H1 (cell line): ENCODE results near the gene ACER1. TPM values are rescaled to one million over a fixed set of nuclear protein-coding genes. Genes with fewer than 3 reads are reported as not detected.

Experiments
- CTCF ChIA-PET: fragments of 300-600 bp; sonication (Branson Sonifier 250); formaldehyde crosslinking; loops from one replicate; lab custom pipeline; 2021; ENCODE audit not compliant: partially characterized antibody; lab: Charles Lee
- POLR2A ChIA-PET: fragments of 300-600 bp; sonication (Branson Sonifier 250); formaldehyde crosslinking; loops from one replicate; lab custom pipeline; 2021; ENCODE audit warnings: inconsistent platforms; ENCODE audit not compliant: partially characterized antibody; lab: Charles Lee
- DNase-seq, 2 experiments: peaks; one replicate each; pipeline versions ENCODE4 v3.0.0 to v3.0.0-alpha.2; 2010 to 2022; ENCODE audit warnings: low spot score in 2 of 2, low read depth in 1 of 2, mixed read lengths in 1 of 2
- FAIRE-seq: peaks from 2 replicates; lab custom pipeline; 2011; peaks lifted over from hg19 to GRCh38; lab: Jason Lieb, UNC
- H2AFZ ChIP-seq: 2 replicates; pipeline ENCODE4 v1.8.1; 2012; ENCODE audit warnings: low read length, inconsistent platforms
- H2AK5ac ChIP-seq: 2 replicates; pipeline ENCODE4 v1.6.1; 2013; ENCODE audit warnings: low read depth, low read length
- H2BK120ac ChIP-seq: replicated peaks from 2 replicates; pipeline ENCODE3; 2013; ENCODE audit warnings: low read depth, low read length, inconsistent platforms
- H2BK12ac ChIP-seq: 2 replicates; pipeline ENCODE4 v1.6.1; 2013; ENCODE audit warnings: low read depth, low read length
- H2BK15ac ChIP-seq: 2 replicates; pipeline ENCODE4 v1.6.1; 2013; ENCODE audit warnings: low read length
- H2BK20ac ChIP-seq: 2 replicates; pipeline ENCODE4 v1.6.1; 2013; ENCODE audit warnings: low read length
- H2BK5ac ChIP-seq: 2 replicates; pipeline ENCODE4 v1.6.1; 2013; ENCODE audit warnings: low read depth, low read length
- H3K14ac ChIP-seq: 2 replicates; pipeline ENCODE4 v1.6.1; 2013; ENCODE audit warnings: inconsistent platforms; ENCODE audit not compliant: insufficient read length
- H3K18ac ChIP-seq: 2 replicates; pipeline ENCODE4 v1.6.1; 2013; ENCODE audit warnings: low read length; ENCODE audit errors: extremely low read depth
- H3K23ac ChIP-seq: 2 replicates; pipeline ENCODE4 v1.6.1; 2013; ENCODE audit warnings: inconsistent platforms; ENCODE audit not compliant: insufficient read length
- H3K23me2 ChIP-seq: 2 replicates; pipeline ENCODE4 v1.6.1; 2013; ENCODE audit warnings: low read depth, low read length
- H3K27ac ChIP-seq: 2 replicates; pipeline ENCODE4 v1.6.1; 2011; ENCODE audit warnings: low read depth, low read length, inconsistent platforms
- H3K27me3 ChIP-seq, 4 experiments: replicated peaks in 1 of 4; 1 replicate in 1 of 4; 2 replicates in 3 of 4; pipeline versions ENCODE4 v1.6.1 to v1.8.1; 2011 to 2013; ENCODE audit warnings: low read length in 3 of 4, mild to moderate bottlenecking in 3 of 4, inconsistent platforms in 2 of 4, mixed read lengths in 2 of 4, moderate library complexity in 1 of 4; ENCODE audit not compliant: control insufficient read depth in 3 of 4, insufficient read depth in 3 of 4; ENCODE audit errors: extremely low read depth in 1 of 4
- H3K36me3 ChIP-seq, 4 experiments: 2 replicates each; pipeline versions ENCODE4 v1.6.1 to v1.8.1; 2011 to 2013; ENCODE audit warnings: mild to moderate bottlenecking in 4 of 4, low read length in 3 of 4, moderate library complexity in 2 of 4, control low read depth in 1 of 4, inconsistent platforms in 1 of 4; ENCODE audit not compliant: insufficient read depth in 4 of 4, control insufficient read depth in 2 of 4
- H3K4ac ChIP-seq: replicated peaks from 2 replicates; pipeline ENCODE3; 2013; ENCODE audit warnings: low read length, low read depth, mixed read lengths, inconsistent platforms; ENCODE audit not compliant: insufficient read length
- H3K4me1 ChIP-seq, 4 experiments: replicated peaks in 1 of 4; 1 replicate in 1 of 4; 2 replicates in 3 of 4; pipeline versions ENCODE4 v1.6.1 to v1.8.1; 2011 to 2013; ENCODE audit warnings: low read length in 3 of 4, inconsistent platforms in 2 of 4, mixed read lengths in 1 of 4; ENCODE audit not compliant: insufficient read depth in 4 of 4, control insufficient read depth in 3 of 4
- H3K4me2 ChIP-seq, 2 experiments: 2 replicates each; pipeline versions ENCODE4 v1.6.1 to v1.8.1; 2011 to 2013; ENCODE audit warnings: low read depth in 2 of 2, low read length in 2 of 2, control low read depth in 1 of 2, inconsistent platforms in 1 of 2, mild to moderate bottlenecking in 1 of 2; ENCODE audit not compliant: insufficient read depth in 1 of 2
- H3K4me3 ChIP-seq, 4 experiments: fragments of 200-600, 300-600 bp in 1 of 4; sonication (generic), shearing (Covaris generic), sonication (Bioruptor Twin) in 1 of 4; 2 replicates each; pipeline versions ENCODE4 v1.5.1 to v1.8.1; 2011 to 2016; ENCODE audit warnings: low read length in 4 of 4, low read depth in 3 of 4, control low read depth in 2 of 4, inconsistent platforms in 2 of 4, mild to moderate bottlenecking in 2 of 4, mixed read lengths in 1 of 4, moderate library complexity in 1 of 4; ENCODE audit not compliant: insufficient read depth in 2 of 4; ENCODE audit errors: extremely low read depth in 1 of 4
- H3K56ac ChIP-seq: replicated peaks from 2 replicates; pipeline ENCODE3; 2013; ENCODE audit warnings: low read depth, mild to moderate bottlenecking, mixed read lengths, low read length, inconsistent platforms; ENCODE audit not compliant: insufficient read length
- H3K79me1 ChIP-seq: 2 replicates; pipeline ENCODE4 v1.6.1; 2013; ENCODE audit warnings: low read depth, low read length, control low read depth
- H3K79me2 ChIP-seq, 2 experiments: 2 replicates each; pipeline versions ENCODE4 v1.6.1 to v1.8.1; 2012 to 2013; ENCODE audit warnings: low read length in 2 of 2, mild to moderate bottlenecking in 2 of 2, inconsistent platforms in 1 of 2; ENCODE audit not compliant: insufficient read depth in 2 of 2, control insufficient read depth in 1 of 2
- H3K9ac ChIP-seq, 4 experiments: replicated peaks in 1 of 4; 1 replicate in 1 of 4; 2 replicates in 3 of 4; pipeline versions ENCODE4 v1.6.1 to v1.8.1; 2011 to 2013; ENCODE audit warnings: low read depth in 3 of 4, low read length in 3 of 4, control low read depth in 2 of 4, mild to moderate bottlenecking in 2 of 4, moderate library complexity in 2 of 4, inconsistent platforms in 1 of 4; ENCODE audit errors: extremely low read depth in 1 of 4
- H3K9me3 ChIP-seq, 2 experiments: 2 replicates each; pipeline versions ENCODE4 v1.6.1 to v1.8.1; 2012 to 2013; ENCODE audit warnings: mild to moderate bottlenecking in 2 of 2, moderate library complexity in 2 of 2, control low read depth in 1 of 2, inconsistent platforms in 1 of 2, low read depth in 1 of 2, low read length in 1 of 2, mixed read lengths in 1 of 2; ENCODE audit not compliant: insufficient read depth in 2 of 2
- H4K20me1 ChIP-seq, 2 experiments: replicated peaks in 1 of 2; 2 replicates each; pipeline versions ENCODE3 to v1.8.1; 2011 to 2013; ENCODE audit warnings: inconsistent platforms in 2 of 2, low read length in 2 of 2, mild to moderate bottlenecking in 1 of 2; ENCODE audit not compliant: insufficient read depth in 2 of 2, control insufficient read depth in 1 of 2
- H4K5ac ChIP-seq: 2 replicates; pipeline ENCODE4 v1.6.1; 2013; ENCODE audit warnings: low read length, low read depth, mixed read lengths, inconsistent platforms; ENCODE audit not compliant: insufficient read length
- H4K8ac ChIP-seq: 2 replicates; pipeline ENCODE4 v1.8.0; 2013; ENCODE audit warnings: mild to moderate bottlenecking, moderate library complexity, low read length, inconsistent platforms; ENCODE audit not compliant: insufficient read depth; ENCODE audit errors: extremely low read depth
- H4K91ac ChIP-seq: replicated peaks from 2 replicates; pipeline ENCODE3; 2013; ENCODE audit warnings: low read length, mixed read lengths, inconsistent platforms; ENCODE audit not compliant: insufficient read length
- FOSL1 ChIP-seq: IDR thresholded peaks from 2 replicates; pipeline ENCODE4 v1.6.1; 2011; ENCODE audit warnings: mild to moderate bottlenecking, low read depth, low read length, moderate library complexity; ENCODE audit not compliant: insufficient read depth
- KDM5A ChIP-seq: fragments of 200-600 bp; IDR thresholded peaks from 2 replicates; pipeline ENCODE4 v1.7.1; 2012; ENCODE audit warnings: mild to moderate bottlenecking, low read length, inconsistent platforms, mixed read lengths
- RFX5 ChIP-seq: IDR thresholded peaks from 2 replicates; pipeline ENCODE4 v1.6.1; 2011; ENCODE audit warnings: low read depth, low read length, improper control_type of control experiment, borderline replicate concordance
- TCF12 ChIP-seq: IDR thresholded peaks from 2 replicates; pipeline ENCODE4 v1.6.1; 2011; ENCODE audit warnings: low read depth, mild to moderate bottlenecking, low read length
- ZNF274 ChIP-seq: IDR thresholded peaks from 2 replicates; pipeline ENCODE4 v1.7.0; 2012; ENCODE audit warnings: low read length, borderline replicate concordance; ENCODE audit errors: extremely low read depth
- WGBS, 2 experiments: shearing (Covaris generic) in 1 of 2; methylation state at CpG; one replicate each; pipeline versions ENCODE4 v1.1.6 to v1.1.7; 2013 to 2015; ENCODE audit warnings: low lambda C conversion rate in 2 of 2, mixed read lengths in 2 of 2, inconsistent platforms in 1 of 2, low coverage in 1 of 2, missing lambda C conversion rate in 1 of 2; ENCODE audit not compliant: insufficient replicate concordance in 2 of 2, insufficient coverage in 1 of 2, insufficient read length in 1 of 2; ENCODE audit errors: extremely low coverage in 1 of 2, missing lambda C conversion rate in 1 of 2; 5-methylcytosine and 5-hydroxymethylcytosine counted together
- polyA plus RNA-seq, 7 experiments: library from polyadenylated mRNA; depleted of rRNA in 3 of 7; stranded (reverse) in 5 of 7; unstranded in 2 of 7; fragments of >200 nt in 5 of 7; fragments of 200-250 nt in 2 of 7; gene quantifications; 1 replicate in 5 of 7; 2 replicates in 1 of 7; 4 replicates in 1 of 7; pipeline versions ENCODE4 v1.2.1 to v1.2.3, GENCODE V29; 2011 to 2013; ENCODE audit warnings: missing spikeins in 2 of 7, mixed read lengths in 2 of 7
- total RNA-seq: library from RNA; stranded (reverse); fragmentation: NEBNext Ultra II Directional; extraction: Animal tissue kit (Norgen Biotek cat#: 25700); gene quantifications from 2 replicates; pipeline ENCODE4 v1.2.1, GENCODE V29; 2021

The ACER1 gene
- total and polyA plus RNA-seq, 2 of the 8 experiments (the other 6 are each of a cell fraction or from before 2014, with no cell fraction given), result 0.05 TPM; not detected in 1

DNA sequence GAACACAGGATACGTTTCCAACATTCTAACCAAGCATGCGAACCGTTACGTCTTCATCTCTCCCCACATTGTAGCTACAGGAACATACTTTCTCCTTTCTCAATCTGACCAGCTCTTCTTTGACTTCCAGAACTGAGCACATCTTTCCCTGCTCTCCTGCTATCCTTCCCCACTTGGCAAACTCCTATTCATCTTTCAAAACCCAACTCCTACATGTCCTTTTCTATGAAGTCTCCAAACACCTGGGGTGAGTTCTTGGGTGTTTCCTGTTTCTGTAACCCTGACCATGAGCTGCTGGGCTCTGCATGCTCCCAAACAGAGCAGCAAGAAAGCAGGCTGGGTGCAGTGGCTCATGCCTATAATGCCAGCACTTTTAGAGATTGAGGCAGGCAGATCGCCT, 6.6 kb downstream of the ACER1 start:
- Histone ChIP-seq H3K14ac (no peak overlapping the region), H2BK120ac (no peak overlapping the region), H2BK12ac (no peak overlapping the region), H3K9ac (no peak overlapping the region), H3K9me3 (peaks cover 6 to 7% of the 10 kb centered on the region in 2 experiments; a peak in 2 of 4 replicates), H2AFZ (no peak overlapping the region), H2BK15ac (no peak overlapping the region), H3K4me3 (no peak overlapping the region), H3K4me1 (no peaks in the 10 kb centered on the region), H3K27ac (no peak overlapping the region), H3K4me2 (no peak overlapping the region), H3K79me1 (no peaks in the 10 kb centered on the region), H2BK5ac (no peak overlapping the region), H2AK5ac (no peak overlapping the region), H3K4ac (no peak overlapping the region), H4K8ac (no peak overlapping the region), H3K27me3 (no peaks in the 10 kb centered on the region), H3K36me3 (no peaks in the 10 kb centered on the region), H3K23me2 (no peaks in the 10 kb centered on the region), H3K79me2 (no peaks in the 10 kb centered on the region), H4K20me1 (no peaks in the 10 kb centered on the region), H4K5ac (no peak overlapping the region), H3K18ac (no peak overlapping the region), H2BK20ac (no peak overlapping the region), H3K23ac (no peak overlapping the region), H3K56ac (no peak overlapping the region), H4K91ac (no peak overlapping the region)
- 81% methylated on average over 5 of the region's 5 CpGs; no CpG with 5 or more reads in 1 of the 2 experiments for WGBS, 2 experiments
- DNase-seq (no peak), FAIRE-seq (no peak)
- no peak for TF ChIP-seq FOSL1
- TF ChIP-seq RFX5, result no peak
- no peak for TF ChIP-seq TCF12
- no peak for TF ChIP-seq KDM5A
- TF ChIP-seq ZNF274, result no peak
- ChIA-PET CTCF (no interaction called here), POLR2A (interaction anchor here (0.9 kb wide), 1 partner anchor 55 kb away, joined by 3 read pairs; no protein-coding TSS in a partner anchor)
